ENCODE results near the gene RND3.

RND3 gene

GRCh38 chr2:150487537-150488429 lies at the start of gene RND3:
Gene RND3 (minus strand): TSS chr2:150487667. CDS start chr2:150487417, 250 bp downstream.
- DNase-seq (ENCODE audit: low spot score) = no peak

GRCh38 chr2:150535176-150535575 lies 47.7 kb upstream of the RND3 start:
- DNase-seq (ENCODE audit: low spot score) = no peak

- DNase-seq (ENCODE audit: low spot score) = no peak
Measured at GRCh38 chr2:150532879-150533278, 45.4 kb upstream of the RND3 start.

GRCh38 chr2:150532020-150532419 lies 44.6 kb upstream of the RND3 start:
- DNase-seq (ENCODE audit: low spot score) = no peak

GRCh38 chr2:150531591-150531990 lies 44.1 kb upstream of the RND3 start:
- DNase-seq (ENCODE audit: low spot score) = no peak

GRCh38 chr2:150530168-150530567 lies 42.7 kb upstream of the RND3 start:
- DNase-seq (ENCODE audit: low spot score) = no peak

GRCh38 chr2:150528861-150529801 lies 41.7 kb upstream of the RND3 start:
- no peak for DNase-seq (ENCODE audit: low spot score)

- DNase-seq (ENCODE audit: low spot score) = no peak
Measured at GRCh38 chr2:150526827-150527226, 39.4 kb upstream of the RND3 start.

- DNase-seq (ENCODE audit: low spot score) = no peak
Measured at GRCh38 chr2:150526006-150526405, 38.5 kb upstream of the RND3 start.

GRCh38 chr2:150522269-150522668 lies 34.8 kb upstream of the RND3 start:
- no peak for DNase-seq (ENCODE audit: low spot score)

- no peak for DNase-seq (ENCODE audit: low spot score)
Measured at GRCh38 chr2:150520887-150521664, 33.6 kb upstream of the RND3 start.

GRCh38 chr2:150520033-150520432 lies 32.6 kb upstream of the RND3 start:
- DNase-seq (ENCODE audit: low spot score) = no peak

GRCh38 chr2:150517951-150518680 lies 30.6 kb upstream of the RND3 start:
- no peak for DNase-seq (ENCODE audit: low spot score)

GRCh38 chr2:150513647-150514046 lies 26.2 kb upstream of the RND3 start:
- DNase-seq (ENCODE audit: low spot score) = no peak

GRCh38 chr2:150508497-150509137 lies 21.1 kb upstream of the RND3 start:
- no peak for DNase-seq (ENCODE audit: low spot score)

GRCh38 chr2:150507071-150507470 lies 19.6 kb upstream of the RND3 start:
- DNase-seq (ENCODE audit: low spot score) = no peak

- DNase-seq (ENCODE audit: low spot score) = no peak
Measured at GRCh38 chr2:150505178-150505577, 17.7 kb upstream of the RND3 start.

GRCh38 chr2:150495993-150496627 lies 8.6 kb upstream of the RND3 start:
- no peak for DNase-seq (ENCODE audit: low spot score)

- DNase-seq (ENCODE audit: low spot score) = no peak
Measured at GRCh38 chr2:150495001-150495400, 7.5 kb upstream of the RND3 start.

GRCh38 chr2:150494234-150494945 lies 6.9 kb upstream of the RND3 start:
- DNase-seq (ENCODE audit: low spot score) = no peak
